Right ventricle myocardium inferior (tissue), 1 donor: Measurements from ENCODE around the gene PRPH2. TPM values are rescaled to one million over a fixed set of nuclear protein-coding genes. Genes with fewer than 3 reads are reported as not detected.
"Not testable (repeated sequence)": the region's sequence is repeated elsewhere in the genome, so short reads cannot be mapped to it uniquely, and the experiment has no call there.

ENCODE experiments used
- ATAC-seq: fragments of 200-7000 bp; cut with Tn5 transposase; one replicate; pipeline ENCODE4 v1.9.1; 2020; ENCODE audit warnings: mild to moderate bottlenecking, moderate library complexity
- DNase-seq: peaks from one replicate; pipeline ENCODE4 v3.0.0; 2021; ENCODE audit errors: missing footprints
- intact Hi-C: fragments of 100-400 bp; cut with DNase I; formaldehyde crosslinking; loops from one replicate; pipeline ENCODE4 v1.11.0; 2022
- total RNA-seq: library from RNA; stranded (reverse); fragmentation: NEBNext Ultra II Directional; extraction: Animal tissue kit (Norgen Biotek cat#: 25700); gene quantifications from one replicate; pipeline ENCODE4 v1.2.1, GENCODE V29; 2021
- donor health status: DM: no; HTN: yes; CAD: no; lungs with severe emphysema.

PRPH2 gene
- total RNA-seq, 1 donor from 2014 or later: 0.49 TPM

GRCh38 chr6:42708096-42708495 is 14.3 kb downstream of the PRPH2 start:
- intact Hi-C loops: no loop called here

DNA sequence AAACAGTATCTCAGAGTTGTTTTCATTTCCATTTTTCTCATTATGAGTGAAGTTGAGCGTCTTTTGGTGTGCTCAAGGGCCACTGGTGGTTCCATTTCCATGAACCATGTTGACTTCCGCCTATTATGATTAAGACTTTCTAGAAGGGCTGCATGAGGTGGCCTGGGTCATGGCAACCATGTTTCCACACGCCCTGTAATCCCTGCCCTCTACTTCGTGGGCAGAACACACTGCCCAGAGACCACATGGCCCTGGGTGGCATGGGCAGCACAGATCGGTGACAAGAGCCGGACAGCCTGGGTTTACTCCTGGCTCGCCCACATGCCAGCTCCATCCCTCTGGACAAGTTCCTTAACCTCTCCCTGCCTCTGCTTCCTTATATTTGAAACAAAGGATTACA is 14.8 kb downstream of the PRPH2 start:
- ATAC-seq: no peak

More at GRCh38 chr6:42708096-42708495, 14.3 kb downstream of the PRPH2 start:
- DNase-seq (no peak), ATAC-seq (no peak)

GRCh38 chr6:42704937-42705374 is 17.4 kb downstream of the PRPH2 start:
- ATAC-seq (no peak), DNase-seq (no peak)
- intact Hi-C loops: no loop called here

More for the DNA sequence above, 14.8 kb downstream of the PRPH2 start:
- intact Hi-C loops: no loop called here
- no peak for DNase-seq

DNA sequence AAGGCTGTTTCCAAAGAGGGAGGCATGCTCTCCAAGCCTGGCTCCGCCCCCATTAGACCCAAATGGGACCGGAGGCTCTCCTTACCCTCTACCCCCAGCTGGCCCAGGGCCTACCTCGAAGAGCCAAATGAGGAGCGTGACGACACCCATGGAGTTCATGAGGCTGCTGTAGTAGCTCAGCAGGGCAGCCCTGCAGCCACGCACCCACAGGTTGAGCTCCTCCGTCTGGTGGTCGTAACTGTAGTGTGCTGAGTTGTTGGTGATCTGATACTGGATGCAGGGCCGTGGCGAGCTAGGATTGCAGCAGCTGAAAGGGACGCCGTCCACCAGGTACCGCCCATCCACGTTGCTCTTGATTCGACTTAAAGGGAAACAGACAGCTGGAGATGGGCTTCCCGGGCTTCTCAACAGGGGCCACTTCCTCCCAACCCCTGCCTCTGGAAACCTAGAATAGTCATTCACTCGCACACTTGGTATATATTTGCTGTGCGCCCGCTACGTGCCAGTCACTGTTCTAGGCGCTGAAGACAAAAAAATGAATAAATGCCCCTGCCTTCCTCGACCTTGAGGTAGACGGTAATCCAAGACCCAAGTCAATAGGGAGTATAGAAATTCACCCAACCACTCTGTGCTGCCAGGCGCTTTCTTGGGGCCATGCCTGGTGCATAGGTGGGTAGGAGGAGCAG is 18.0 kb downstream of the PRPH2 start:
- DNase-seq (no peak), ATAC-seq (peak; percentile 49)
- intact Hi-C loops: no loop called here

GRCh38 chr6:42702786-42703185 is 19.6 kb downstream of the PRPH2 start:
- intact Hi-C loops, DNase-seq, ATAC-seq: not testable (repeated sequence)

GRCh38 chr6:42702200-42702599 is 20.2 kb downstream of the PRPH2 start:
- no peak for ATAC-seq
- DNase-seq: no peak
- intact Hi-C loops: no loop called here

- DNase-seq (no peak), ATAC-seq (no peak)
- intact Hi-C loops: no loop called here
Measured at GRCh38 chr6:42698217-42698616, 24.2 kb downstream of the PRPH2 start.

- no peak for DNase-seq
- intact Hi-C loops: no loop called here
- ATAC-seq: no peak
Measured at GRCh38 chr6:42697268-42697655, 25.1 kb downstream of the PRPH2 start.

DNA sequence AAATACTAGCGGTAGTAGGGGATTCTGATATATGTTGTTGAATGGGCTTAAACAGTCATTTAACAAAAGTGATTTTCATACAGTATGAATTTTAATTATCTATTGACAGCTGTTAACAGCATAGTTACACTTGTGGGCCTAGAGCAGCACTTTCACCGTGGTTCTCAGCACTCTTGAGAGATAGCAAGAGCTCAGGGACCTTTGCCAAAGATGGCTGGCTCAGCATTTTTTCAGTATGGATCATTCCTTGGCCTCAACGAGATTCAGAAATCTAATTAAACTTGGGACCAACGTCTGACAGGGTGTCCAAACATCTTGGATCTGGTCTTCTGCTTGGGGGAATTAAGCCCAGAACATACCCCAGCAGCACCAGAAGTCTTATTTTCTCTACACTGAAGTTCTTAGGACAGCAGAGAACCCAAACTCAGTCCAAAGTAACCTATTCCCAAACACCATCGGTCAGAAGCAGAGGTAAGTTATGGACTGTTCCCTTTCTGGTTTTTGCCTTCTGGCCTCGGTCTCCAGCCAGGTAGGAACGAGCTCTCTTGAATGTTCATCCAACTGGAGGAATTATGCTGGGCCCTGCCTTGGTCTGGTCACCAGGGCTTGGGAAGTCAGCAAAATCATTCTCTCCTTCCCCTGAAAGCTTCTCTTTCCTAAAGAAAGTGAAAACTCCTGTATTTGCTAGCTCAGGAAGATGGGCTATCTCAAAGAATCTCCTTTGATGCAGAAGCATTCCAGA is 25.7 kb downstream of the PRPH2 start:
- DNase-seq: no peak
- peak; percentile 44 for ATAC-seq
- intact Hi-C loops: no loop called here

DNA sequence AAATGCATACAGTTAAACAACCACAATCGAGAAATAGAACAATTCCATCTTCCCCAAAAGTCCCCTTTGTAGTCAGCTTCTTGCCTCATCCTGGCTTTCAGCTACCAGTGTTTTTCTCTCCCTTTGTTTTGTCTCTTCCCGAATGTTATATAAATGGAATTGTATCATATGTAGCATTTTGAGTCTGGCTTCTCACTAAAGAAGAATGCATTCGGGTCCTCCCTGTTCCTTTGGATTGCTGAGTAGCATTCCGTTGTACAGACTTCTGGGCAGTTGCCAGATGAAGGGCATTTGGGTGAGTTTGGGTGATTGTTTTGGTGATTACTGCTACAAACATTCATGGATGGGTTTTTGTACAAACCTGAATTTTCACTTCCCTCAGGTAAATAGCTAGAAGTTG is 27.8 kb downstream of the PRPH2 start:
- intact Hi-C loops: no loop called here
- no peak for ATAC-seq

DNA sequence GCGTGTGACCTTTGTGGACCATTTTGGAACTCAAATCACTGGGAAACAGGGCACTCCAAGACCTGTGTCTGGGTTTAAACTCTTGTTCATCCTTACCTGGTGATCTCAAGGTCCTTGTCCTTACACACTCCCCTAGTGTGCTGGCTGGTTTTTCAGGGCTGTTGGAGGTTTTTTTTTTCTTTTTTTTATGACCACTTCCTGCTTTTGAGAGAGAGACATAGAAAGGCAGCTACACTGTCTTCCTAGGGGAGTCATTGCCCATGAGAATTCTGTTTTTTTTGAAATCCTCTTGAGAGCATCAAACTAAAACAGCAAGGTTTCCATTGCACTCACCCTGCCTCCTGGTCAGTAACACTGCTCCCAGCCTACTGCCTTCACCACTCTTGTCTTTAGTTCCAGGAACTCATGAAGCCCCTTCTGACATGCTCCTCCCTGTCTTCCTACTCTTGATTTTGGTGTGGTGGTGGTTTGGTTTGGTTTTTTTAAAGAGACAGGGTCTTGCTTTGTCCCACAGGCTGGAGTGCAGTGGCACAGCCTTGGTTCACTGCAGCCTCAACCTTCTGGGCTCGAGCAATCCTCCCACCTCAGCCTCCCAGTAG is 28.6 kb downstream of the PRPH2 start:
- ATAC-seq: no peak
- intact Hi-C loops: no loop called here
- DNase-seq: no peak

More for the DNA sequence above, 27.8 kb downstream of the PRPH2 start:
- no peak for DNase-seq

GRCh38 chr6:42692137-42692911 is 30.1 kb downstream of the PRPH2 start:
- no peak for ATAC-seq

DNA sequence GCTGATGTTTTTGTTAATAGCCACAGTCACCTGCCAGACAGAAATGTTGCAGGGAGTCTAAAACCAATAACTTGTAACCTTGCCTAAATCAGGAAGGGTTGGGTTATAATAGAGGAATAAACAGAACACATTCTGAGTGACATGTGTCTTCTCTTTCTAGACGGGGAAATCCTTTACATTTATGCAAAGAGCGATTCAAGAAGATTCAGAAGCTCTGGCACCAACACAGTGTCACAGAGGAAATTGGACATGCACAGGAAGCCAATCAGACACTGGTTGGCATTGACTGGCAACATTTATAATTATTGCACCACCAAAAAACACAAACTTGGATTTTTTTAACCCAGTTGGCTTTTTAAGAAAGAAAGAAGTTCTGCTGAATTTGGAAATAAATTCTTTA is 31.5 kb downstream of the PRPH2 start:
- intact Hi-C loops: no loop called here
- DNase-seq (no peak), ATAC-seq (no peak)

More at GRCh38 chr6:42692137-42692911, 30.1 kb downstream of the PRPH2 start:
- intact Hi-C loops: no loop called here
- DNase-seq: no peak

GRCh38 chr6:42690151-42690702 is 32.2 kb downstream of the PRPH2 start:
- DNase-seq: no peak
- no peak for ATAC-seq
- intact Hi-C loops: no loop called here

- DNase-seq: no peak
- intact Hi-C loops: no loop called here
- no peak for ATAC-seq
Measured at GRCh38 chr6:42689371-42689770, 33.0 kb downstream of the PRPH2 start.

- intact Hi-C loops: no loop called here
- no peak for DNase-seq
- ATAC-seq: no peak
Measured at GRCh38 chr6:42688281-42688680, 34.1 kb downstream of the PRPH2 start.

DNA sequence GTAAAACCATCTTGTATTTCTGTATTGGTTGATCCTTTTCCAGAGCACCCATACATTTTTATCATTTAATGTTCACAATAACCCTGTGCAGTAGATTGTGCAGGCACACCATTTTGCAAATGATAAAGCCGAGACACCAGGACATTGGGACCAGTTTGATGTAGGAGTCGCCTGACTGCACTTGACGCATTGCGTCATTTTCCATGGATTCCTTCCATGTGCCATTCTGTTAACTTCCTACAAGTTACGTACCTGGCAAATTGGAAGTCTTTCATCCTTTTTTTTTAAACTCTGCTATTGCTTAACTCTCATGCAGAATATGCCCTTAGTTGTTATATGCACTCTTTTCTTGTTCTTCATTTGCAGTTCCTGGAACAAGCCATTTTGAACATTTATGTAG is 43.0 kb downstream of the PRPH2 start:
- ATAC-seq (no peak), DNase-seq (no peak)
- intact Hi-C loops: no loop called here

DNA sequence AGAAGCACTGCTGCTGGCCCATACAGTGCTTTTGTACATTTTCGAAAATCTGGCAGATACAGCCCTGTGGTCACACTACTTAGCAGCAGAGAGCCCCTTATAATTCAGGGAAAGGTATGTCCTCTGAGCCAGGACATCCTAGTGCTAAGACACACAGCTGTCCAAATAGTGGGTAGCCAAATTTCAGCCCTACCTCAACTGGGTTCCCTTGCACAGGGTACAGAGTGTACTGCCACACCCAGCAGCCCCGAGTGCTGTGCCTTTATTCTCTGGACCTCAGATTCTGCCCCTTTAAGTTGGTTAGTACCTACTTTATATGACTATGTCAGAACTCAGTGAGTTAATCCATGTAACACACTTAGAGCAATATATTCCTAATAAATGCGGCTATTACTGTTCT is 47.6 kb downstream of the PRPH2 start:
- no peak for ATAC-seq

GRCh38 chr6:42674368-42674767 is 48.0 kb downstream of the PRPH2 start:
- intact Hi-C loops, DNase-seq, ATAC-seq: not testable (repeated sequence)

More for the DNA sequence above, 47.6 kb downstream of the PRPH2 start:
- intact Hi-C loops: no loop called here
- DNase-seq: no peak
